HG03565 (cell line): ENCODE data around the gene CCDC102A.
"Not testable (repeated sequence)": the region's sequence is repeated elsewhere in the genome, so short reads cannot be mapped to it uniquely, and the experiment has no call there.

ENCODE experiments used
- ATAC-seq: cut with Tn5 transposase; IDR thresholded peaks from one replicate; pipeline ENCODE4 v1.9.1; 2021; ENCODE audit warnings: mild to moderate bottlenecking, moderate library complexity; ENCODE audit not compliant: unreplicated experiment

CCDC102A gene

GRCh38 chr16:57503366-57503765 lies 33.0 kb downstream of the CCDC102A start:
- ATAC-seq: no peak

GRCh38 chr16:57502048-57502775 lies 34.2 kb downstream of the CCDC102A start:
- ATAC-seq: no peak

- no peak for ATAC-seq
Measured at GRCh38 chr16:57501492-57501891, 34.9 kb downstream of the CCDC102A start.

GRCh38 chr16:57500578-57501111 lies 35.7 kb downstream of the CCDC102A start:
- no peak for ATAC-seq

- not testable (repeated sequence) for ATAC-seq
Measured at GRCh38 chr16:57499941-57500340, 36.4 kb downstream of the CCDC102A start.

- no peak for ATAC-seq
Measured at GRCh38 chr16:57498031-57498430, 38.3 kb downstream of the CCDC102A start.

- ATAC-seq: no peak
Measured at GRCh38 chr16:57497121-57497520, 39.2 kb downstream of the CCDC102A start.

- ATAC-seq: no peak
Measured at GRCh38 chr16:57493767-57494166, 42.6 kb downstream of the CCDC102A start.

GRCh38 chr16:57489229-57489628 lies 47.1 kb downstream of the CCDC102A start:
- ATAC-seq: no peak

GRCh38 chr16:57486858-57487834 lies 49.2 kb downstream of the CCDC102A start:
- no peak for ATAC-seq

GRCh38 chr16:57485916-57486857 lies 50.2 kb downstream of the CCDC102A start, which contains the start of gene DOK4:
DOK4 (minus strand) TSS chr16:57486493; CDS start chr16:57479507, 6,986 bp downstream.
- ATAC-seq: no peak

- ATAC-seq: no peak
Measured at GRCh38 chr16:57485091-57485915, 51.1 kb downstream of the CCDC102A start.

- ATAC-seq: no peak
Measured at GRCh38 chr16:57484515-57485005, 51.8 kb downstream of the CCDC102A start.

GRCh38 chr16:57483725-57484514 lies 52.5 kb downstream of the CCDC102A start:
- ATAC-seq: no peak

- no peak for ATAC-seq
Measured at GRCh38 chr16:57482845-57483545, 53.4 kb downstream of the CCDC102A start.

- no peak for ATAC-seq
Measured at GRCh38 chr16:57481421-57481820, 55.0 kb downstream of the CCDC102A start.

- ATAC-seq: no peak
Measured at GRCh38 chr16:57480754-57481230, 55.6 kb downstream of the CCDC102A start.
